ENCODE results near the gene COQ8B.

DNA sequence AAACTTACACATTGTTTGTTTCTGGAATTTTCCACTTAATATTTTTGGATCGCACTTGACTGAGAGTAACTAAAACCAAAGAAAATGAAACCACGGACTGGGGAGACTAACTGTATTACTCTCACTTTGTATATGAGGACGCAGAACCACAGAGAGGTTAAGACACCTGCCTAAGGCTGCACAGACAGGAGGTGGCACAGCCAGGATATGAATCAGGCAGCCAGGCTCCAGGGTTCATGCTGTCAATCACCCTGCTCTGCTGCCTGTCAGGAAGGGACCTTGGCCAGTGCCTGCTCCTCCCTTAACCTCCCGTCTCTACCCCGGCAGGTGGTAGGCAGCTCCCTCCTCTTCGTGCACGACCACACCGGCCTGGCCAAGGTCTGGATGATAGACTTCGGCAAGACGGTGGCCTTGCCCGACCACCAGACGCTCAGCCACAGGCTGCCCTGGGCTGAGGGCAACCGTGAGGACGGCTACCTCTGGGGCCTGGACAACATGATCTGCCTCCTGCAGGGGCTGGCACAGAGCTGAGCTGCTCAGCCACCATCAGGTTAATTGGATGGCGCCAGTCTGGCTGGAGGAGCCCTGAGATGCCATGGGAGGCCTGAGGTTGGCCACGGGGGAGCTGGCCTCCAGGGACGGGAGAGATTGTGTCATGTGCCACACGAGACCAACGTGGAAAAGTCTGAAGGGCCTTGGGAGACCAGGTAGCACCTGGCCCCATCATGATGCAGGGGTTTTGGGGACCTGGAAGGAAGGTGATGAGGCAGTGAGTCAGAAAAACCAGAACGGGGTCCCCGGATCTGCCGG lies 22.5 kb upstream of the COQ8B start:
- no peak for TF ChIP-seq MYC (IDR thresholded peaks at IDR 0.05; ENCODE audit: low read depth, low read length)
- TF ChIP-seq, protein P1, sequence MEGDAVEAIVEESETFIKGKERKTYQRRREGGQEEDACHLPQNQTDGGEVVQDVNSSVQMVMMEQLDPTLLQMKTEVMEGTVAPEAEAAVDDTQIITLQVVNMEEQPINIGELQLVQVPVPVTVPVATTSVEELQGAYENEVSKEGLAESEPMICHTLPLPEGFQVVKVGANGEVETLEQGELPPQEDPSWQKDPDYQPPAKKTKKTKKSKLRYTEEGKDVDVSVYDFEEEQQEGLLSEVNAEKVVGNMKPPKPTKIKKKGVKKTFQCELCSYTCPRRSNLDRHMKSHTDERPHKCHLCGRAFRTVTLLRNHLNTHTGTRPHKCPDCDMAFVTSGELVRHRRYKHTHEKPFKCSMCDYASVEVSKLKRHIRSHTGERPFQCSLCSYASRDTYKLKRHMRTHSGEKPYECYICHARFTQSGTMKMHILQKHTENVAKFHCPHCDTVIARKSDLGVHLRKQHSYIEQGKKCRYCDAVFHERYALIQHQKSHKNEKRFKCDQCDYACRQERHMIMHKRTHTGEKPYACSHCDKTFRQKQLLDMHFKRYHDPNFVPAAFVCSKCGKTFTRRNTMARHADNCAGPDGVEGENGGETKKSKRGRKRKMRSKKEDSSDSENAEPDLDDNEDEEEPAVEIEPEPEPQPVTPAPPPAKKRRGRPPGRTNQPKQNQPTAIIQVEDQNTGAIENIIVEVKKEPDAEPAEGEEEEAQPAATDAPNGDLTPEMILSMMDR (IDR thresholded peaks at IDR 0.05; ENCODE audit: low read depth, low read length), result no peak
- TF ChIP-seq POLR2A (IDR thresholded peaks at IDR 0.05; ENCODE audit: extremely low read depth, insufficient read length), result no peak
